Endothelial cell of umbilical vein (primary cell): Measurements from ENCODE around the gene MATN1. TPM values are rescaled to one million over a fixed set of nuclear protein-coding genes. Genes with fewer than 3 reads are reported as not detected.

Source experiments
- BruUV-seq: library from RNA; stranded (reverse); fragments of 400-500 nt; replicated peaks from 2 replicates; lab custom pipeline; 2021; lab: Mats Ljungman, UMichigan
- CTCF ChIA-PET: fragments of 300-600, 350-600 bp; sonication (Branson Sonifier 250); formaldehyde crosslinking; loops from one replicate; lab custom pipeline; 2021; ENCODE audit warnings: antibody characterized with exemption, inconsistent platforms; lab: Charles Lee
- POLR2A ChIA-PET: fragments of 300-600, 350-600 bp; sonication (Branson Sonifier 250); formaldehyde crosslinking; loops from one replicate; lab custom pipeline; 2021; ENCODE audit warnings: antibody characterized with exemption, inconsistent platforms; lab: Charles Lee
- DNase-seq: peaks from one replicate; pipeline ENCODE4 v3.0.0-alpha.2; 2011; ENCODE audit warnings: low read depth, low spot score
- FAIRE-seq: peaks from 2 replicates; lab custom pipeline; 2011; peaks lifted over from hg19 to GRCh38; lab: Jason Lieb, UNC
- H2AFZ ChIP-seq: 2 replicates; pipeline ENCODE4 v1.6.0; 2012; ENCODE audit warnings: low read depth, low read length, control low read depth, inconsistent platforms
- H3K27ac ChIP-seq: 2 replicates; pipeline ENCODE4 v1.5.1; 2011; ENCODE audit warnings: low read depth, mild to moderate bottlenecking, control low read depth, low read length, moderate library complexity; ENCODE audit not compliant: insufficient read depth
- H3K27me3 ChIP-seq, 2 experiments: 2 replicates each; pipeline versions ENCODE4 v1.6.0 to v1.6.1; 2011; ENCODE audit warnings: low read length in 2 of 2, mixed read lengths in 1 of 2; ENCODE audit not compliant: control insufficient read depth in 2 of 2, insufficient read depth in 2 of 2
- H3K36me3 ChIP-seq, 2 experiments: 2 replicates in 1 of 2; 3 replicates in 1 of 2; pipeline ENCODE4 v1.5.1; 2011; ENCODE audit warnings: low read length in 2 of 2, mild to moderate bottlenecking in 1 of 2, moderate library complexity in 1 of 2; ENCODE audit not compliant: control insufficient read depth in 2 of 2, insufficient read depth in 2 of 2; ENCODE audit errors: extremely low read depth in 1 of 2
- H3K4me1 ChIP-seq: 3 replicates; pipeline ENCODE4 v1.5.1; 2011; ENCODE audit warnings: mild to moderate bottlenecking, low read length; ENCODE audit not compliant: control insufficient read depth, insufficient read depth; ENCODE audit errors: extremely low read depth
- H3K4me2 ChIP-seq: 2 replicates; pipeline ENCODE4 v1.6.1; 2011; ENCODE audit warnings: low read length, control low read depth, mixed read lengths; ENCODE audit not compliant: insufficient read depth
- H3K4me3 ChIP-seq, 3 experiments: fragments of 200-600 bp in 1 of 3; sonication (generic), shearing (Covaris generic) in 1 of 3; replicated peaks in 1 of 3; 2 replicates each; pipeline ENCODE4 v1.5.1; 2011 to 2016; ENCODE audit warnings: control low read depth in 3 of 3, low read length in 3 of 3, mild to moderate bottlenecking in 2 of 3, inconsistent platforms in 1 of 3, low read depth in 1 of 3, moderate library complexity in 1 of 3; ENCODE audit not compliant: insufficient read depth in 1 of 3
- H3K79me2 ChIP-seq: 2 replicates; pipeline ENCODE4 v1.6.0; 2012; ENCODE audit warnings: low read length, inconsistent platforms; ENCODE audit not compliant: control insufficient read depth, insufficient read depth
- H3K9ac ChIP-seq: replicated peaks from 2 replicates; pipeline ENCODE3; 2011; ENCODE audit warnings: low read length, control low read depth; ENCODE audit not compliant: insufficient read depth; ENCODE audit errors: extremely low read depth
- H3K9me1 ChIP-seq: replicated peaks from 3 replicates; pipeline ENCODE4 v1.6.0; 2011; ENCODE audit warnings: mild to moderate bottlenecking, low read length; ENCODE audit not compliant: control insufficient read depth, insufficient read depth; ENCODE audit errors: extremely low read depth
- H3K9me3 ChIP-seq: replicated peaks from 2 replicates; pipeline ENCODE4 v1.5.1; 2012; ENCODE audit warnings: low read length, inconsistent platforms; ENCODE audit not compliant: control insufficient read depth, insufficient read depth
- H4K20me1 ChIP-seq: replicated peaks from 2 replicates; pipeline ENCODE3; 2011; ENCODE audit warnings: mild to moderate bottlenecking, low read length; ENCODE audit not compliant: control insufficient read depth, insufficient read depth; ENCODE audit errors: extremely low read depth
- CTCF ChIP-seq, 2 donors: IDR thresholded peaks; 1 replicate in 1 of 2; 2 replicates in 1 of 2; pipeline ENCODE4 v1.5.1; 2011; ENCODE audit warnings: low read length in 2 of 2, mild to moderate bottlenecking in 2 of 2, moderate library complexity in 2 of 2, control low read depth in 1 of 2, inconsistent platforms in 1 of 2, low read depth in 1 of 2; ENCODE audit not compliant: insufficient read depth in 1 of 2; ENCODE audit errors: extremely low read depth in 1 of 2
- EZH2 ChIP-seq: IDR thresholded peaks from 2 replicates; pipeline ENCODE4 v1.6.1; 2012; ENCODE audit warnings: borderline replicate concordance, low read depth, mild to moderate bottlenecking, moderate library complexity, low read length, inconsistent platforms; ENCODE audit not compliant: severe bottlenecking
- FOS ChIP-seq: IDR thresholded peaks from 2 replicates; pipeline ENCODE4 v1.6.1; 2011; ENCODE audit warnings: mild to moderate bottlenecking, low read length, moderate library complexity, borderline replicate concordance; ENCODE audit not compliant: insufficient read depth
- GATA2 ChIP-seq: IDR thresholded peaks from 2 replicates; pipeline ENCODE4 v1.7.0; 2011; ENCODE audit warnings: low read depth, mild to moderate bottlenecking, moderate library complexity, mixed read lengths, low read length; ENCODE audit not compliant: insufficient read length, insufficient read depth
- JUN ChIP-seq: IDR thresholded peaks from 2 replicates; pipeline ENCODE4 v1.6.1; 2011; ENCODE audit warnings: borderline replicate concordance, low read depth; ENCODE audit not compliant: insufficient read length, insufficient read depth
- MAX ChIP-seq: IDR thresholded peaks from 2 replicates; pipeline ENCODE4 v1.6.1; 2011; ENCODE audit not compliant: insufficient read depth, insufficient read length
- POLR2AphosphoS5 ChIP-seq: IDR thresholded peaks from 2 replicates; pipeline ENCODE4 v1.6.1; 2012; ENCODE audit warnings: low read depth, mild to moderate bottlenecking, control low read depth, low read length, moderate library complexity; ENCODE audit not compliant: insufficient read depth
- dilution Hi-C: fragments of 300-500 bp; cut with MboI; formaldehyde crosslinking; loops from one replicate; pipeline ENCODE4 v1.15.0; 2019; ENCODE audit warnings: low sequenced_read_pairs; ENCODE audit not compliant: extremely low pct_ligation_motif_present
- intact Hi-C: fragments of 100-400 bp; cut with micrococcal nuclease; formaldehyde crosslinking; loops from one replicate; pipeline ENCODE4 v1.10.0; 2022
- polyA plus RNA-seq, 4 experiments: library from polyadenylated mRNA; depleted of rRNA in 3 of 4; stranded (reverse) in 3 of 4; unstranded in 1 of 4; fragments of >200 nt; gene quantifications; 2 replicates each; pipeline versions ENCODE4 v1.2.1 to v1.2.3, GENCODE V29; 2011 to 2012; ENCODE audit warnings: missing spikeins in 1 of 4
- total RNA-seq: library from RNA; stranded (reverse); gene quantifications from 2 replicates; pipeline ENCODE4 v1.2.3, GENCODE V29; 2021

The MATN1 gene
- total and polyA plus RNA-seq, 2 donors (not counting 3 experiments of a cell fraction or from before 2014, with no cell fraction given) = 0.29 to 0.36 TPM

- Histone ChIP-seq H3K9me1 (no peaks in the 10 kb centered on the region), H3K27ac (no peak overlapping the region), H3K4me2 (no peak overlapping the region), H3K9me3 (no peaks in the 10 kb centered on the region), H3K27me3 (no peaks in the 10 kb centered on the region), H4K20me1 (no peaks in the 10 kb centered on the region), H3K4me1 (peaks cover 10% of the 10 kb centered on the region), H3K4me3 (no peak overlapping the region), H2AFZ (no peak overlapping the region), H3K36me3 (no peaks in the 10 kb centered on the region), H3K79me2 (peaks cover 11% of the 10 kb centered on the region), H3K9ac (no peak overlapping the region)
- DNase-seq (no peak), FAIRE-seq (no peak)
- CTCF ChIA-PET = interaction anchor here (1.3 to 1.5 kb wide), 2 partner anchors 13 to 32 kb away, joined by 3 to 4 read pairs; no protein-coding TSS in a partner anchor
- TF ChIP-seq FOS (no peak), JUN (no peak), EZH2 (no peak), GATA2 (no peak), CTCF (IDR thresholded peaks at IDR 0.05; ENCODE audit: extremely low read depth in 1 of 2, insufficient read depth in 1 of 2, low read depth in 1 of 2, low read length in 2 of 2) (no peak), MAX (no peak), POLR2AphosphoS5 (no peak)
- intact Hi-C loops (no loop called here), dilution Hi-C loops (no loop called here)
- POLR2A ChIA-PET = no interaction called here
- no TSS peak for BruUV-seq
Measured at GRCh38 chr1:30748098-30748698, 24.8 kb upstream of the MATN1 start.
